A549 (cell line): Measurements from ENCODE around the gene TPPP2. TPM values are rescaled to one million over a fixed set of nuclear protein-coding genes. Genes with fewer than 3 reads are reported as not detected.

Experiments
- ATAC-seq, 2 experiments: fragments of 200-7000 bp in 1 of 2; fragments of >200 bp in 1 of 2; cut with Nextera tagmentation in 1 of 2; cut with Tn5 transposase in 1 of 2; 3 replicates each; pipeline versions ENCODE4 v1.8.0 to v1.9.1; 2018 to 2020; ENCODE audit warnings: mild to moderate bottlenecking in 1 of 2, moderate library complexity in 1 of 2
- CTCF ChIA-PET: fragments of 300-600 bp; sonication (Branson Sonifier 250); formaldehyde crosslinking; extraction: SDS; loops from one replicate; lab custom pipeline; 2021; ENCODE audit warnings: antibody characterized with exemption, inconsistent platforms; lab: Yijun Ruan, JAX
- POLR2A ChIA-PET: fragments of 350-600 bp; formaldehyde crosslinking; extraction: SDS; loops from one replicate; lab custom pipeline; 2021; ENCODE audit warnings: antibody characterized with exemption, inconsistent platforms; lab: Yijun Ruan, JAX
- DNase-seq, 2 experiments: peaks; one replicate each; pipeline versions ENCODE4 v3.0.0 to v3.0.0-alpha.2; 2011 to 2016; ENCODE audit warnings: low read depth in 1 of 2, low spot score in 1 of 2
- FAIRE-seq: peaks from 2 replicates; lab custom pipeline; 2011; peaks lifted over from hg19 to GRCh38; lab: Jason Lieb, UNC
- H3K27ac ChIP-seq, 2 experiments: fragments of >200 bp; sonication (Bioruptor Twin); formaldehyde crosslinking; 3 replicates each; pipeline ENCODE4 v1.5.1; 2016 to 2017
- H3K4me1 ChIP-seq: fragments of >200 bp; sonication (Bioruptor Twin); formaldehyde crosslinking; 3 replicates; pipeline ENCODE4 v1.6.1; 2016
- H3K4me2 ChIP-seq: fragments of >200 bp; sonication (Bioruptor Twin); formaldehyde crosslinking; 3 replicates; pipeline ENCODE4 v1.6.1; 2016
- H3K4me3 ChIP-seq: fragments of >200 bp; sonication (Bioruptor Twin); formaldehyde crosslinking; 3 replicates; pipeline ENCODE4 v1.5.1; 2016
- H3K9me3 ChIP-seq: fragments of >200 bp; sonication (Bioruptor Twin); formaldehyde crosslinking; 3 replicates; pipeline ENCODE4 v1.6.1; 2016
- CBX2 ChIP-seq: fragments of 200-600 bp; sonication (generic); IDR thresholded peaks from 2 replicates; pipeline ENCODE4 v1.6.1; 2016; ENCODE audit warnings: low read depth, mild to moderate bottlenecking, borderline replicate concordance
- CBX8 ChIP-seq: fragments of 200-600 bp; sonication (generic); IDR thresholded peaks from 2 replicates; pipeline ENCODE4 v1.6.1; 2016
- CEBPB ChIP-seq, 2 experiments: fragments of >200 bp in 1 of 2; sonication (Bioruptor Twin) in 1 of 2; formaldehyde crosslinking in 1 of 2; IDR thresholded peaks; 2 replicates each; pipeline ENCODE4 v1.6.1; 2012 to 2016
- CHD2 ChIP-seq: fragments of 150-350 bp; IDR thresholded peaks from 2 replicates; pipeline ENCODE4 v1.6.1; 2014; ENCODE audit warnings: low read length; ENCODE audit not compliant: partially characterized antibody
- FOSB ChIP-seq: fragments of 250-450 bp; sonication (Bioruptor Pico); IDR thresholded peaks from 2 replicates; pipeline ENCODE4 v1.5.0; 2020; ENCODE audit warnings: mild to moderate bottlenecking, moderate library complexity
- FOSL2 ChIP-seq, 2 experiments: fragments of 450-650 bp in 1 of 2; fragments of >200 bp in 1 of 2; sonication (Bioruptor Twin) in 1 of 2; formaldehyde crosslinking; IDR thresholded peaks; 2 replicates each; pipeline versions ENCODE4 v1.5.0 to v1.6.1; 2016 to 2020; ENCODE audit warnings: mild to moderate bottlenecking in 1 of 2, moderate library complexity in 1 of 2
- HDAC2 ChIP-seq: fragments of 200-600 bp; sonication (generic); IDR thresholded peaks from 2 replicates; pipeline ENCODE4 v1.6.1; 2016
- HOXB5 ChIP-seq: fragments of 250-450 bp; sonication (Bioruptor Pico); IDR thresholded peaks from 2 replicates; pipeline ENCODE4 v1.5.0; 2020; ENCODE audit warnings: mild to moderate bottlenecking, moderate library complexity
- KDM1A ChIP-seq: fragments of 200-600 bp; sonication (generic); IDR thresholded peaks from 2 replicates; pipeline ENCODE4 v1.6.1; 2016; ENCODE audit warnings: low read depth, mild to moderate bottlenecking
- KDM5A ChIP-seq: fragments of 200-600 bp; sonication (generic); IDR thresholded peaks from 2 replicates; pipeline ENCODE4 v1.6.1; 2016; ENCODE audit warnings: antibody characterized with exemption, mild to moderate bottlenecking
- MAFK ChIP-seq: fragments of 450-650 bp; IDR thresholded peaks from 2 replicates; pipeline ENCODE4 v1.6.1; 2014; ENCODE audit not compliant: partially characterized antibody
- NFE2L2 ChIP-seq: fragments of 150-350 bp; conservative IDR thresholded peaks from 2 replicates; pipeline ENCODE4 v1.6.1; 2014; ENCODE audit warnings: low read length
- PHF8 ChIP-seq: fragments of 200-600 bp; sonication (generic); IDR thresholded peaks from 2 replicates; pipeline ENCODE4 v1.6.1; 2016; ENCODE audit warnings: low read depth, mild to moderate bottlenecking, antibody characterized with exemption, moderate library complexity, borderline replicate concordance
- RAD21 ChIP-seq, 2 experiments: fragments of >200 bp in 1 of 2; sonication (Bioruptor Twin) in 1 of 2; formaldehyde crosslinking in 1 of 2; IDR thresholded peaks in 1 of 2; conservative IDR thresholded peaks in 1 of 2; 2 replicates in 1 of 2; 3 replicates in 1 of 2; pipeline ENCODE4 v1.6.1; 2012 to 2018; ENCODE audit warnings: inconsistent platforms in 1 of 2
- RARB ChIP-seq: fragments of 250-450 bp; sonication (Bioruptor Pico); IDR thresholded peaks from 2 replicates; pipeline ENCODE4 v1.8.0; 2021; ENCODE audit warnings: mild to moderate bottlenecking, moderate library complexity
- RCOR1 ChIP-seq: fragments of 150-350 bp; IDR thresholded peaks from 2 replicates; pipeline ENCODE4 v1.6.1; 2014; ENCODE audit warnings: antibody characterized with exemption, low read length, low read depth
- SMC3 ChIP-seq: fragments of >200 bp; sonication (Bioruptor Twin); formaldehyde crosslinking; IDR thresholded peaks from 3 replicates; pipeline ENCODE4 v1.6.1; 2018; ENCODE audit warnings: inconsistent platforms
- TFCP2L1 ChIP-seq: fragments of 250-450 bp; sonication (Bioruptor Pico); IDR thresholded peaks from 2 replicates; pipeline ENCODE4 v1.5.0; 2021; ENCODE audit warnings: mild to moderate bottlenecking
- WGBS: methylation state at CpG from one replicate; pipeline ENCODE4 v1.1.6; 2017; ENCODE audit errors: missing lambda C conversion rate; 5-methylcytosine and 5-hydroxymethylcytosine counted together
- polyA plus RNA-seq, 4 experiments: library from polyadenylated mRNA; depleted of rRNA in 3 of 4; stranded (reverse); fragments of >200 nt; fragmentation: RNase III in 1 of 4; extraction: RNeasy Plus Mini Kit Qiagen cat#74134 plus additional on column Dnase treatment in 1 of 4; gene quantifications; 2 replicates in 3 of 4; 3 replicates in 1 of 4; pipeline ENCODE4 v1.2.3, GENCODE V29; 2011 to 2017
- TF ChIP-seq, protein P1 (sequence below): IDR thresholded peaks from 2 replicates; pipeline ENCODE4 v1.6.1; 2012
- TF ChIP-seq, protein P2 (sequence below): IDR thresholded peaks from 2 replicates; pipeline ENCODE4 v1.6.1; 2012; ENCODE audit warnings: low read depth, borderline replicate concordance

Gene TPPP2
- polyA plus RNA-seq, 2 of the 4 experiments (the other 2 are of a cell fraction) = not detected

DNA sequence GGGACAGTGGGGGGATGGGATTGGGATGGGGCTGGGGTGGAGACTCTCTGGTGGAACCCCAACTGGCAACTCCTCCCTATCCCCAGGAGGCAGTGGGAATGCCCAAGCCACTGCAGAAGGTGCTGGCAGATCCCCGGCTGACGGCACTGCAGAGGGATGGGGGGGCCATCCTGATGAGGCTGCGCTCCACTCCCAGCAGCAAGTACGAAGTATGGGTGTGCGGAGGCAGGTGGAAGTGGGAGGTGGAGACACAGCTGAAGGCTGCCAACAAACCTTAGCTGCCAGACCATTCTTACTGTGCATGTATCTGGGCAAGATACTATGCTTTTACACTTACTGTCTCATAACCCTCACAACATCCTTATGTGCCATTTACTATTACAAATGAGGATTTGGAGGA lies 48.3 kb downstream of the TPPP2 start:
- Histone ChIP-seq H3K27ac (no peak overlapping the region), H3K4me1 (no peaks in the 10 kb centered on the region), H3K9me3 (no peaks in the 10 kb centered on the region), H3K4me2 (no peak overlapping the region), H3K4me3 (no peak overlapping the region)
- ATAC-seq (no peak), DNase-seq (no peak), FAIRE-seq (no peak)
- ChIA-PET POLR2A (no interaction called here), CTCF (interaction anchor here (3.3 to 15.5 kb wide), 3 partner anchors 11 to 27 kb away, joined by 16 to 369 read pairs (median 191); partner anchors contain the start of genes TMEM253 and ZNF219)
- TF ChIP-seq SMC3 (no peak), KDM1A (no peak), TFCP2L1 (CRISPR knock-in tag) (no peak), HOXB5 (CRISPR knock-in tag) (no peak), FOSB (no peak), CHD2 (no peak)
- TF ChIP-seq, protein P1, sequence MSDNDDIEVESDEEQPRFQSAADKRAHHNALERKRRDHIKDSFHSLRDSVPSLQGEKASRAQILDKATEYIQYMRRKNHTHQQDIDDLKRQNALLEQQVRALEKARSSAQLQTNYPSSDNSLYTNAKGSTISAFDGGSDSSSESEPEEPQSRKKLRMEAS = no peak
- WGBS = 98% methylated on average over 5 of the region's 5 CpGs

DNA sequence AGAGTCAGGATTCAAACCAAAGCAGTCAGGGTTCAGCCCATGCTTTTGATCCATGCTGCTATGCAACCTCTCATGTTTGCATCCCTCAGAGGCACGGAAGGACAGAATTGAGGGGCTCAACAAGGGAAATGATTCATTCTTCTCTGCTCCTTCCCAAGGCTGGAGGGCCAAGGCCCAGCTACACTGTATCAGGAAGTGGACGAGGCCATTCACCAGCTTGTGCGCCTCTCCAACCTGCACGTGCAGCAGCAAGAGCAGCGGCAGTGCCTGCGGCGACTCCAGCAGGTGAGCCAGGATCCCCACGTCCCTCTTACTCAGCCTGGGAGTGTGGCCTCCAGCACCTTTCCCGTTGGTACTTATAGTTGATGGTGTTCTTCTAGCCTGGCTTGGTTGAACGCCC lies 48.7 kb downstream of the TPPP2 start:
- no peak for ATAC-seq
- TF ChIP-seq PHF8 (no peak), HOXB5 (CRISPR knock-in tag) (no peak), RARB (CRISPR knock-in tag) (no peak), RCOR1 (no peak)
- TF ChIP-seq, all 56 proteins: peak for 0
- Histone ChIP-seq H3K4me3 (no peak overlapping the region), H3K9me3 (no peaks in the 10 kb centered on the region), H3K4me1 (no peaks in the 10 kb centered on the region), H3K27ac (no peak overlapping the region), H3K4me2 (no peak overlapping the region)
- DNase-seq (no peak), FAIRE-seq (no peak)
- POLR2A ChIA-PET = no interaction called here
- CTCF ChIA-PET = interaction anchor here (1.7 to 15.5 kb wide), 5 partner anchors 7 to 64 kb away, joined by 6 to 369 read pairs (median 37); partner anchors contain the start of genes ARHGEF40, TMEM253 and ZNF219
- 70% methylated on average over 5 of the region's 10 CpGs for WGBS

DNA sequence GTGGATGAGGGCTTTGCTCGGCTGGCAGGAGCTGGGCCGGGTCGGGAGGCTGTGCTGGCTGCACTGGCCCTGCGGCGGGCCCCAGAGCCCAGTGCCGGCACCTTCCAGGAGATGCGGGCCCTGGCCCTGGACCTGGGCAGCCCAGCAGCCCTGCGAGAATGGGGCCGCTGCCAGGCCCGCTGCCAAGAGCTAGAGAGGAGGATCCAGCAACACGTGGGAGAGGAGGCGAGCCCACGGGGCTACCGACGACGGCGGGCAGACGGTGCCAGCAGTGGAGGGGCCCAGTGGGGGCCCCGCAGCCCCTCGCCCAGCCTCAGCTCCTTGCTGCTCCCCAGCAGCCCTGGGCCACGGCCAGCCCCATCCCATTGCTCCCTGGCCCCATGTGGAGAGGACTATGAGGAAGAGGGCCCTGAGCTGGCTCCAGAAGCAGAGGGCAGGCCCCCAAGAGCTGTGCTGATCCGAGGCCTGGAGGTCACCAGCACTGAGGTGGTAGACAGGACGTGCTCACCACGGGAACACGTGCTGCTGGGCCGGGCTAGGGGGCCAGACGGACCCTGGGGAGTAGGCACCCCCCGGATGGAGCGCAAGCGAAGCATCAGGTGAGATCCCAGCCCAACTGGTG lies 51.6 kb downstream of the TPPP2 start:
- Histone ChIP-seq H3K4me2 (no peak overlapping the region), H3K4me3 (no peak overlapping the region), H3K4me1 (peaks cover 6% of the 10 kb centered on the region; the same call in 1 of the 3 replicates), H3K9me3 (no peaks in the 10 kb centered on the region), H3K27ac (no peak overlapping the region)
- CTCF ChIA-PET = interaction anchor here (0.8 to 15.5 kb wide), 6 partner anchors 10 to 67 kb away, joined by 4 to 369 read pairs (median 34); partner anchors contain the start of genes ARHGEF40, TMEM253 and ZNF219
- FAIRE-seq = no peak
- no peak for DNase-seq
- 83% methylated on average over 10 of the region's 30 CpGs for WGBS
- TF ChIP-seq RAD21 (conservative IDR thresholded peaks at IDR 0.05 in 1 of 2, IDR thresholded peaks at IDR 0.05 in 1 of 2) (no peak), KDM5A (no peak), HDAC2 (no peak), CBX2 (no peak), CBX8 (no peak), FOSL2 (IDR thresholded peaks at IDR 0.05) (no peak), FOSL2 (CRISPR knock-in tag; IDR thresholded peaks at IDR 0.05) (no peak), MAFK (no peak), CEBPB (IDR thresholded peaks at IDR 0.05) (no peak), NFE2L2 (no peak), KDM1A (no peak)
- TF ChIP-seq, protein P1 = no peak
- TF ChIP-seq, protein P2, sequence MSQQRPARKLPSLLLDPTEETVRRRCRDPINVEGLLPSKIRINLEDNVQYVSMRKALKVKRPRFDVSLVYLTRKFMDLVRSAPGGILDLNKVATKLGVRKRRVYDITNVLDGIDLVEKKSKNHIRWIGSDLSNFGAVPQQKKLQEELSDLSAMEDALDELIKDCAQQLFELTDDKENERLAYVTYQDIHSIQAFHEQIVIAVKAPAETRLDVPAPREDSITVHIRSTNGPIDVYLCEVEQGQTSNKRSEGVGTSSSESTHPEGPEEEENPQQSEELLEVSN = no peak
- POLR2A ChIA-PET = no interaction called here
- no peak; a peak in 1 of 6 replicates for ATAC-seq

Other genes starting within 250 kb of the TPPP2 start
- not detected in 2 replicates for gene RNASE6, start 248.9 kb upstream of the TPPP2 start, polyA plus RNA-seq (2011; rRNA removed)
- gene RNASE6, start 248.9 kb upstream of the TPPP2 start, polyA plus RNA-seq (2017; fragmentation: RNase III; extraction: RNeasy Plus Mini Kit Qiagen cat#74134 plus additional on column Dnase treatment) = not detected in 3 replicates
- gene RNASE1, start 227.4 kb upstream of the TPPP2 start, polyA plus RNA-seq (2011; rRNA removed) = 0.98 and 1.1 TPM in 2 replicates
- gene RNASE1, start 227.4 kb upstream of the TPPP2 start, polyA plus RNA-seq (2017; fragmentation: RNase III; extraction: RNeasy Plus Mini Kit Qiagen cat#74134 plus additional on column Dnase treatment) = 0.13 to 0.55 TPM (median 0.16 TPM) in 3 replicates
- not detected in 2 replicates for gene RNASE3, start 138.8 kb upstream of the TPPP2 start, polyA plus RNA-seq (2011; rRNA removed)
- not detected in 3 replicates for gene RNASE3, start 138.8 kb upstream of the TPPP2 start, polyA plus RNA-seq (2017; fragmentation: RNase III; extraction: RNeasy Plus Mini Kit Qiagen cat#74134 plus additional on column Dnase treatment)
- gene RNASE2, start 74.7 kb upstream of the TPPP2 start, polyA plus RNA-seq (2011; rRNA removed) = not detected in 2 replicates
- gene RNASE2, start 74.7 kb upstream of the TPPP2 start, polyA plus RNA-seq (2017; fragmentation: RNase III; extraction: RNeasy Plus Mini Kit Qiagen cat#74134 plus additional on column Dnase treatment) = not detected in 3 replicates
- 116 and 126 TPM in 2 replicates for gene METTL17, start 40.2 kb upstream of the TPPP2 start, polyA plus RNA-seq (2011; rRNA removed)
- gene METTL17, start 40.2 kb upstream of the TPPP2 start, polyA plus RNA-seq (2017; fragmentation: RNase III; extraction: RNeasy Plus Mini Kit Qiagen cat#74134 plus additional on column Dnase treatment) = 81.4 to 83.1 TPM (median 81.9 TPM) in 3 replicates
- gene SLC39A2, start 30.9 kb upstream of the TPPP2 start, polyA plus RNA-seq (2011; rRNA removed) = 0.09 TPM in 1 of 2 replicates, not detected in the other
- 0.07 to 0.17 TPM in 2 of 3 replicates, not detected in the other for gene SLC39A2, start 30.9 kb upstream of the TPPP2 start, polyA plus RNA-seq (2017; fragmentation: RNase III; extraction: RNeasy Plus Mini Kit Qiagen cat#74134 plus additional on column Dnase treatment)
- 6.8 and 8.8 TPM in 2 replicates for gene NDRG2, start 5.2 kb upstream of the TPPP2 start, polyA plus RNA-seq (2011; rRNA removed)
- gene NDRG2, start 5.2 kb upstream of the TPPP2 start, polyA plus RNA-seq (2017; fragmentation: RNase III; extraction: RNeasy Plus Mini Kit Qiagen cat#74134 plus additional on column Dnase treatment) = 3.6 to 4.7 TPM (median 4.1 TPM) in 3 replicates
- gene RNASE13, start 4.6 kb downstream of the TPPP2 start, polyA plus RNA-seq (2011; rRNA removed) = not detected in 2 replicates
- not detected in 3 replicates for gene RNASE13, start 4.6 kb downstream of the TPPP2 start, polyA plus RNA-seq (2017; fragmentation: RNase III; extraction: RNeasy Plus Mini Kit Qiagen cat#74134 plus additional on column Dnase treatment)
- not detected in 2 replicates for gene RNASE7, start 12.1 kb downstream of the TPPP2 start, polyA plus RNA-seq (2011; rRNA removed)
- gene RNASE7, start 12.1 kb downstream of the TPPP2 start, polyA plus RNA-seq (2017; fragmentation: RNase III; extraction: RNeasy Plus Mini Kit Qiagen cat#74134 plus additional on column Dnase treatment) = not detected in 3 replicates
- not detected in 2 replicates for gene RNASE8, start 27.6 kb downstream of the TPPP2 start, polyA plus RNA-seq (2011; rRNA removed)
- not detected in 3 replicates for gene RNASE8, start 27.6 kb downstream of the TPPP2 start, polyA plus RNA-seq (2017; fragmentation: RNase III; extraction: RNeasy Plus Mini Kit Qiagen cat#74134 plus additional on column Dnase treatment)
- 7.8 and 12.9 TPM in 2 replicates for gene ARHGEF40, start 40.1 kb downstream of the TPPP2 start, polyA plus RNA-seq (2011; rRNA removed)
- 7.9 to 9.9 TPM (median 9.6 TPM) in 3 replicates for gene ARHGEF40, start 40.1 kb downstream of the TPPP2 start, polyA plus RNA-seq (2017; fragmentation: RNase III; extraction: RNeasy Plus Mini Kit Qiagen cat#74134 plus additional on column Dnase treatment)
- 17.3 and 18.5 TPM in 2 replicates for gene ZNF219, start 68.4 kb downstream of the TPPP2 start, polyA plus RNA-seq (2011; rRNA removed)
- 21.5 to 31.0 TPM (median 29.8 TPM) in 3 replicates for gene ZNF219, start 68.4 kb downstream of the TPPP2 start, polyA plus RNA-seq (2017; fragmentation: RNase III; extraction: RNeasy Plus Mini Kit Qiagen cat#74134 plus additional on column Dnase treatment)
- gene TMEM253, start 70.8 kb downstream of the TPPP2 start, polyA plus RNA-seq (2011; rRNA removed) = 0.81 and 1.0 TPM in 2 replicates
- gene TMEM253, start 70.8 kb downstream of the TPPP2 start, polyA plus RNA-seq (2017; fragmentation: RNase III; extraction: RNeasy Plus Mini Kit Qiagen cat#74134 plus additional on column Dnase treatment) = 0.54 to 0.83 TPM (median 0.64 TPM) in 3 replicates
- not detected in 2 replicates for gene OR5AU1, start 125.8 kb downstream of the TPPP2 start, polyA plus RNA-seq (2011; rRNA removed)
- gene OR5AU1, start 125.8 kb downstream of the TPPP2 start, polyA plus RNA-seq (2017; fragmentation: RNase III; extraction: RNeasy Plus Mini Kit Qiagen cat#74134 plus additional on column Dnase treatment) = not detected in 3 replicates
- gene HNRNPC, start 239.2 kb downstream of the TPPP2 start, polyA plus RNA-seq (2011; rRNA removed) = 1,057 and 1,207 TPM in 2 replicates
- 1,069 to 1,196 TPM (median 1,087 TPM) in 3 replicates for gene HNRNPC, start 239.2 kb downstream of the TPPP2 start, polyA plus RNA-seq (2017; fragmentation: RNase III; extraction: RNeasy Plus Mini Kit Qiagen cat#74134 plus additional on column Dnase treatment)
- 0.87 and 1.5 TPM in 2 replicates for gene RPGRIP1, start 249.9 kb downstream of the TPPP2 start, polyA plus RNA-seq (2011; rRNA removed)
- 0.26 to 0.37 TPM (median 0.26 TPM) in 3 replicates for gene RPGRIP1, start 249.9 kb downstream of the TPPP2 start, polyA plus RNA-seq (2017; fragmentation: RNase III; extraction: RNeasy Plus Mini Kit Qiagen cat#74134 plus additional on column Dnase treatment)